H9 (cell line): ENCODE results near the gene CREB5. TPM values are rescaled to one million over a fixed set of nuclear protein-coding genes. Genes with fewer than 3 reads are reported as not detected.

Experiments used
- DNase-seq: peaks from one replicate; pipeline ENCODE4 v3.0.0-alpha.2; 2017
- H2AFZ ChIP-seq: one replicate; pipeline ENCODE4 v1.6.1; 2013; ENCODE audit warnings: mild to moderate bottlenecking, low read length, control low read depth, moderate library complexity
- H2AK5ac ChIP-seq: 2 replicates; pipeline ENCODE4 v1.6.1; 2013; ENCODE audit warnings: low read length, control low read depth, mixed read lengths; ENCODE audit not compliant: insufficient read length
- H2BK120ac ChIP-seq: one replicate; pipeline ENCODE4 v1.6.1; 2013; ENCODE audit warnings: low read depth, mild to moderate bottlenecking, low read length, control low read depth, inconsistent platforms; ENCODE audit not compliant: poor library complexity, severe bottlenecking
- H2BK12ac ChIP-seq: 2 replicates; pipeline ENCODE4 v1.6.1; 2013; ENCODE audit warnings: low read length, control low read depth, mixed read lengths, low read depth; ENCODE audit not compliant: insufficient read length
- H2BK15ac ChIP-seq: 2 replicates; pipeline ENCODE4 v1.6.1; 2013; ENCODE audit warnings: low read depth, low read length, control low read depth
- H2BK20ac ChIP-seq: one replicate; pipeline ENCODE4 v1.6.1; 2013; ENCODE audit warnings: low read depth, mild to moderate bottlenecking, low read length, control low read depth, inconsistent platforms; ENCODE audit not compliant: poor library complexity, severe bottlenecking
- H2BK5ac ChIP-seq: 2 replicates; pipeline ENCODE4 v1.6.1; 2013; ENCODE audit warnings: low read length, control low read depth, mixed read lengths; ENCODE audit not compliant: insufficient read length
- H3K14ac ChIP-seq: 2 replicates; pipeline ENCODE4 v1.6.1; 2013; ENCODE audit warnings: low read length, control low read depth; ENCODE audit not compliant: insufficient read depth
- H3K18ac ChIP-seq: 2 replicates; pipeline ENCODE4 v1.6.1; 2013; ENCODE audit warnings: low read depth, mild to moderate bottlenecking, mixed read lengths, low read length, control low read depth; ENCODE audit not compliant: insufficient read length
- H3K23ac ChIP-seq: 2 replicates; pipeline ENCODE4 v1.6.1; 2013; ENCODE audit warnings: low read length, control low read depth, mixed read lengths, low read depth; ENCODE audit not compliant: insufficient read length
- H3K23me2 ChIP-seq: 2 replicates; pipeline ENCODE4 v1.6.1; 2013; ENCODE audit warnings: low read depth, mild to moderate bottlenecking, mixed read lengths, low read length, control low read depth; ENCODE audit not compliant: insufficient read length, poor library complexity, severe bottlenecking
- H3K27ac ChIP-seq: 2 replicates; pipeline ENCODE4 v1.5.1; 2013; ENCODE audit warnings: low read length, control low read depth, mixed read lengths, low read depth; ENCODE audit not compliant: insufficient read length
- H3K27me3 ChIP-seq: 2 replicates; pipeline ENCODE4 v1.6.1; 2013; ENCODE audit warnings: low read length, control low read depth, inconsistent platforms; ENCODE audit not compliant: insufficient read depth
- H3K4ac ChIP-seq: 2 replicates; pipeline ENCODE4 v1.6.1; 2013; ENCODE audit warnings: low read depth, mild to moderate bottlenecking, control low read depth, inconsistent platforms, low read length, moderate library complexity
- H3K4me1 ChIP-seq: 2 replicates; pipeline ENCODE4 v1.6.1; 2013; ENCODE audit warnings: low read length, control low read depth, inconsistent platforms; ENCODE audit not compliant: insufficient read depth
- H3K4me2 ChIP-seq: 2 replicates; pipeline ENCODE4 v1.6.1; 2013; ENCODE audit warnings: low read length, control low read depth, mixed read lengths; ENCODE audit not compliant: insufficient read length, insufficient read depth
- H3K56ac ChIP-seq: 2 replicates; pipeline ENCODE4 v1.6.1; 2013; ENCODE audit warnings: low read depth, mild to moderate bottlenecking, mixed read lengths, low read length, control low read depth; ENCODE audit not compliant: insufficient read length
- H3K79me1 ChIP-seq: 2 replicates; pipeline ENCODE4 v1.6.1; 2013; ENCODE audit warnings: low read depth, mild to moderate bottlenecking, moderate library complexity, low read length, control low read depth, inconsistent platforms; ENCODE audit not compliant: insufficient read depth, poor library complexity, severe bottlenecking
- H3K79me2 ChIP-seq: 2 replicates; pipeline ENCODE4 v1.6.1; 2013; ENCODE audit warnings: low read length, control low read depth, inconsistent platforms; ENCODE audit not compliant: insufficient read depth
- H3K9ac ChIP-seq: 2 replicates; pipeline ENCODE4 v1.6.1; 2013; ENCODE audit warnings: low read length, control low read depth, mixed read lengths; ENCODE audit not compliant: insufficient read length; ENCODE audit errors: extremely low read depth
- H3K9me3 ChIP-seq: one replicate; pipeline ENCODE4 v1.6.1; 2013; ENCODE audit warnings: low read depth, low read length, inconsistent platforms; ENCODE audit not compliant: control insufficient read depth
- H3T11ph ChIP-seq: one replicate; pipeline ENCODE4 v1.6.1; 2013; ENCODE audit warnings: mild to moderate bottlenecking, low read length, control low read depth, inconsistent platforms
- H4K20me1 ChIP-seq: one replicate; pipeline ENCODE4 v1.6.1; 2013; ENCODE audit not compliant: control insufficient read depth, insufficient read length, insufficient read depth
- H4K5ac ChIP-seq: 2 replicates; pipeline ENCODE4 v1.6.1; 2013; ENCODE audit warnings: low read depth, mild to moderate bottlenecking, mixed read lengths, low read length, control low read depth; ENCODE audit not compliant: insufficient read length
- H4K8ac ChIP-seq: replicated peaks from 2 replicates; pipeline ENCODE4 v1.6.1; 2013; ENCODE audit warnings: low read length, control low read depth, mixed read lengths, low read depth; ENCODE audit not compliant: insufficient read length
- H4K91ac ChIP-seq: 2 replicates; pipeline ENCODE4 v1.6.1; 2013; ENCODE audit warnings: low read depth, mild to moderate bottlenecking, moderate library complexity, mixed read lengths, low read length, control low read depth; ENCODE audit not compliant: insufficient read length
- H3K27ac Mint-ChIP-seq, 3 experiments: 2 replicates in 2 of 3; 3 replicates in 1 of 3; pipeline ENCODE4 v1.8.0; 2020 to 2021; ENCODE audit warnings: mixed read lengths in 3 of 3, mild to moderate bottlenecking in 1 of 3, moderate library complexity in 1 of 3
- H3K27me3 Mint-ChIP-seq: 2 replicates; pipeline ENCODE4 v1.8.0; 2021; ENCODE audit warnings: low read depth, mild to moderate bottlenecking, moderate library complexity, mixed read lengths
- H3K36me3 Mint-ChIP-seq, 3 experiments: 2 replicates in 2 of 3; 3 replicates in 1 of 3; pipeline ENCODE4 v1.8.0; 2020 to 2021; ENCODE audit warnings: low read depth in 3 of 3, mixed read lengths in 3 of 3; ENCODE audit not compliant: insufficient read depth in 1 of 3
- H3K4me1 Mint-ChIP-seq, 2 experiments: 2 replicates each; pipeline ENCODE4 v1.8.0; 2020; ENCODE audit warnings: mixed read lengths in 2 of 2
- H3K4me3 Mint-ChIP-seq, 2 experiments: 2 replicates in 1 of 2; 3 replicates in 1 of 2; pipeline ENCODE4 v1.8.0; 2020 to 2021; ENCODE audit warnings: mild to moderate bottlenecking in 2 of 2, mixed read lengths in 2 of 2, moderate library complexity in 1 of 2
- H3K9me3 Mint-ChIP-seq, 2 experiments: 2 replicates in 1 of 2; 3 replicates in 1 of 2; pipeline ENCODE4 v1.8.0; 2020; ENCODE audit warnings: mild to moderate bottlenecking in 2 of 2, mixed read lengths in 2 of 2, moderate library complexity in 1 of 2
- CTCF ChIP-seq: fragments of 200-600 bp; sonication (generic); conservative IDR thresholded peaks from 3 replicates; pipeline ENCODE4 v1.8.0; 2021; ENCODE audit warnings: antibody characterized with exemption, mild to moderate bottlenecking
- whole genome bisulfite sequencing: extraction: QIAGEN DNeasy Blood & Tissue Kit; methylation state at CpG from one replicate; pipeline ENCODE4 v1.1.7; 2013; ENCODE audit warnings: missing lambda C conversion rate, low lambda C conversion rate, mixed read lengths; ENCODE audit not compliant: insufficient read length; ENCODE audit errors: extremely low coverage; 5-methylcytosine and 5-hydroxymethylcytosine counted together
- total RNA-seq: library from RNA; stranded (reverse); gene quantifications from 2 replicates; pipeline ENCODE4 v1.2.1, GENCODE V29; 2021

Gene CREB5
- total RNA-seq, 1 experiment from 2014 or later: 4.0 TPM

DNA sequence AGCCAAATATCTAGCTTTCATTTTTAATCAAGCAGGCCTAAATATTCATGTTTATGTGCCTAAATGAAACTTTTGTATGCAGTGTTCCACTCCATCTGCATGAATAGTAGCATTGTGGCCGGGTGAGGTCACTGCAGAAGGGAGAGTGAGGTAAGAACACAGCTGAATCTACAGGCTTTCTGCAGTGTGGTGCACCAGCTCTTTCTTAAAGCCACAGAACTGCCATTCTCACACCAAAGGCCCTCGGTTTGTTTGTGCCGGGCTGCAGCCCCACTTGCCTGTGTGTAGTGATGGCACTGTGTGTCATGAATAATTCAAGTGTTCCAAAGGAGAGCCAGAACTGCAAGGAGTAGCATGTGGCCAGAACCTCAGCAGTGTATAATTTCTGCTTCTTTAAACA, 341.7 kb downstream of the CREB5 start:
- no peak overlapping the region for H3K56ac ChIP-seq
- H3K23me2 ChIP-seq: no peaks in the 10 kb centered on the region
- DNase-seq: no peak
- H4K8ac ChIP-seq: no peak overlapping the region
- H4K91ac ChIP-seq: no peak overlapping the region
- Mint-ChIP-seq H3K36me3 (no peaks in the 10 kb centered on the region), H3K27me3 (no peaks in the 10 kb centered on the region), H3K27ac (no peak overlapping the region), H3K4me1 (peaks cover 3 to 8% of the 10 kb centered on the region in 2 experiments), H3K4me3 (no peak overlapping the region), H3K9me3 (no peaks in the 10 kb centered on the region)
- no peaks in the 10 kb centered on the region for H3K27me3 ChIP-seq
- H2AFZ ChIP-seq: no peak overlapping the region
- H3K27ac ChIP-seq: no peak overlapping the region
- no peaks in the 10 kb centered on the region for H3K4me1 ChIP-seq
- no peak overlapping the region for H2BK12ac ChIP-seq
- H2AK5ac ChIP-seq: no peak overlapping the region
- no peak overlapping the region for H2BK120ac ChIP-seq
- H3K18ac ChIP-seq: no peak overlapping the region
- WGBS: no CpG with 5 or more reads among the region's 3 CpGs
- no peak overlapping the region for H2BK20ac ChIP-seq
- TF ChIP-seq CTCF: peak; percentile 15; the same call in 1 of the 3 replicates
- no peak overlapping the region for H3K23ac ChIP-seq
- no peaks in the 10 kb centered on the region for H3K9me3 ChIP-seq
- H3K9ac ChIP-seq: no peak overlapping the region
- no peak overlapping the region for H3T11ph ChIP-seq
- H3K4me2 ChIP-seq: no peak overlapping the region
- no peaks in the 10 kb centered on the region for H3K79me1 ChIP-seq
- no peaks in the 10 kb centered on the region for H4K20me1 ChIP-seq
- H3K4ac ChIP-seq: no peak overlapping the region
- H2BK15ac ChIP-seq: no peak overlapping the region
- no peak overlapping the region for H3K14ac ChIP-seq
- H2BK5ac ChIP-seq: no peak overlapping the region
- 0 out of 2 replicates have a peak, but pooled peaks cover 2% of the 10 kb centered on the region for H3K79me2 ChIP-seq
- H4K5ac ChIP-seq: no peak overlapping the region
